Esophagus muscularis mucosa (tissue), 4 donors: ENCODE data around the gene FADS3. TPM values are rescaled to one million over a fixed set of nuclear protein-coding genes. Genes with fewer than 3 reads are reported as not detected.
A peak's percentile ranks its signal among the peaks of the same experiment; 100 is the strongest.

Source experiments
- DNase-seq: peaks from one replicate; pipeline ENCODE4 v3.0.0-alpha.2; 2017; ENCODE audit errors: extremely low spot score
- H3K27ac ChIP-seq, 4 donors: fragments of 200-600 bp; sonication (generic); replicated peaks in 1 of 4; 1 replicate in 3 of 4; 2 replicates in 1 of 4; pipeline ENCODE4 v1.5.1; 2016 to 2019; ENCODE audit warnings: mild to moderate bottlenecking in 1 of 4
- H3K27me3 ChIP-seq, 4 donors: fragments of 200-600 bp; sonication (generic); one replicate each; pipeline versions ENCODE4 v1.5.1 to v1.6.0; 2016 to 2019
- H3K36me3 ChIP-seq, 4 donors: fragments of 200-600 bp; sonication (generic); one replicate each; pipeline ENCODE4 v1.5.1; 2016 to 2019
- H3K4me1 ChIP-seq, 4 donors: fragments of 200-600 bp; sonication (generic); one replicate each; pipeline ENCODE4 v1.5.1; 2016 to 2019
- H3K4me3 ChIP-seq, 4 donors: fragments of 200-600 bp; sonication (generic); 1 replicate in 2 of 4; 2 replicates in 2 of 4; pipeline ENCODE4 v1.5.1; 2016 to 2019; ENCODE audit warnings: mild to moderate bottlenecking in 4 of 4, moderate library complexity in 1 of 4
- H3K9me3 ChIP-seq, 4 donors: fragments of 200-600 bp; sonication (generic); 1 replicate in 3 of 4; 2 replicates in 1 of 4; pipeline ENCODE4 v1.5.1; 2016 to 2019
- CTCF ChIP-seq, 3 experiments: fragments of 200-600 bp in 2 of 3; fragments of 450-650 bp in 1 of 3; sonication (generic) in 2 of 3; IDR thresholded peaks; one replicate each; pipeline ENCODE4 v1.5.1; 2017 to 2019; ENCODE audit warnings: antibody characterized with exemption in 3 of 3, mild to moderate bottlenecking in 2 of 3, moderate library complexity in 1 of 3
- EP300 ChIP-seq: sonication (generic); formaldehyde crosslinking; IDR thresholded peaks from one replicate; pipeline ENCODE4 v1.6.1; 2017; ENCODE audit warnings: antibody characterized with exemption
- POLR2A ChIP-seq: fragments of 450-650 bp; IDR thresholded peaks from one replicate; pipeline ENCODE4 v1.6.1; 2017; ENCODE audit warnings: antibody characterized with exemption, moderate library complexity, mild to moderate bottlenecking, low read depth
- POLR2AphosphoS5 ChIP-seq, 2 donors: sonication (generic); formaldehyde crosslinking; IDR thresholded peaks; one replicate each; pipeline ENCODE4 v1.6.1; 2017; ENCODE audit warnings: antibody characterized with exemption in 2 of 2
- WGBS: methylation state at CpG from one replicate; pipeline ENCODE4 v1.1.5; 2018; 5-methylcytosine and 5-hydroxymethylcytosine counted together
- intact Hi-C: fragments of 100-400 bp; cut with DNase I; formaldehyde crosslinking; loops from one replicate; pipeline ENCODE4 v1.15.1; 2023
- total RNA-seq, 4 donors: library from RNA; depleted of rRNA; stranded (reverse); fragments of >200 nt; gene quantifications; one replicate each; pipeline versions ENCODE4 v1.1.0 to v1.2.1, GENCODE V29; 2016

The FADS3 gene
- total RNA-seq, 4 donors from 2014 or later, result 42.4 to 103 (median 57.8) TPM

DNA sequence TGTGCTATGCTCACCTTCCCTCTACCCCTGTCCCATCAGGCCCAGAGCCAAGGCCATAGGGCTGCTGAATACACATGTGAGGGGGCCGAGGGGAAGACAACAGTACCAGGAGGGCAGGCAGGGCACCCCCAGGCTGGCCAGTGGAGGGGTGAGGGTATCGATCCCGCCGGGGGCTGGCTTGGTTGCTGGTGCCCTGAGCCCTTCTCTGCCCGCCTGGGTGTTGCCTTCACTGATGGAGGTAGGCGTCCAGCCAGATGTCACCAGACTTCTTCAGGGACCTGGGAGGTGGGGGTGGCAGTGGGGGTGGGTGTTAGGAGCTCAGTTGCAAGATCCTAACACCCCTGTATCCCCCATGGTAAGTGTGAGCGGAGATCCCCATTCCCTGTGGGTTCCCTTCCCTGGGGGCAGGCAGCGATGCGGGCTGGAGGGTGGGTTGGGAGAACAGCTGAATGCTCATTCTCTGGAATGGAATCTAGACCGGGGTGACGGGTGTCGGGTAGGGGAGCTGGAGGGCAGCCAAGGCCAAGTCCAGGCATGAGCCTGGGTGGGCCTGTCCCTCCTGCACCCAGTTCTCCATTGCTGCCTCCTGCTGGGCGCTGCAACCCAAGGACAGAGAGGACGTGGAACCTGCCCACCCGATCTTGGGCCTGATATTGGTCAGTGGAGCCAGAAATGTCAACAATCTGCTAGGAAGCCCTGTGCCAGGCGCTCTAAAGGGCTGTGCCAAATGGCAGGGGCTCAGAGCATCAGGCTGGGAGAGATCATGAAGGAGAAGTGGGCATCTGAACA, 17.6 kb downstream of the FADS3 start:
- Histone ChIP-seq H3K9me3 (no peaks in the 10 kb centered on the region), H3K27ac (no peak overlapping the region), H3K27me3 (no peaks in the 10 kb centered on the region), H3K36me3 (peaks cover 8 to 59% (median 40%) of the 10 kb centered on the region in 4 donors), H3K4me1 (peaks cover 10 to 29% (median 17%) of the 10 kb centered on the region in 4 donors), H3K4me3 (no peak overlapping the region)
- DNase-seq, result no peak
- no peak for TF ChIP-seq EP300
- TF ChIP-seq CTCF (IDR thresholded peaks at IDR 0.05), result no peak
- no peak for TF ChIP-seq POLR2A
- 90% methylated on average over 14 of the region's 16 CpGs for WGBS
- intact Hi-C loops, result loop anchor here (5.0 kb wide), 1 partner anchor 76 kb away; no protein-coding TSS in a partner anchor

DNA sequence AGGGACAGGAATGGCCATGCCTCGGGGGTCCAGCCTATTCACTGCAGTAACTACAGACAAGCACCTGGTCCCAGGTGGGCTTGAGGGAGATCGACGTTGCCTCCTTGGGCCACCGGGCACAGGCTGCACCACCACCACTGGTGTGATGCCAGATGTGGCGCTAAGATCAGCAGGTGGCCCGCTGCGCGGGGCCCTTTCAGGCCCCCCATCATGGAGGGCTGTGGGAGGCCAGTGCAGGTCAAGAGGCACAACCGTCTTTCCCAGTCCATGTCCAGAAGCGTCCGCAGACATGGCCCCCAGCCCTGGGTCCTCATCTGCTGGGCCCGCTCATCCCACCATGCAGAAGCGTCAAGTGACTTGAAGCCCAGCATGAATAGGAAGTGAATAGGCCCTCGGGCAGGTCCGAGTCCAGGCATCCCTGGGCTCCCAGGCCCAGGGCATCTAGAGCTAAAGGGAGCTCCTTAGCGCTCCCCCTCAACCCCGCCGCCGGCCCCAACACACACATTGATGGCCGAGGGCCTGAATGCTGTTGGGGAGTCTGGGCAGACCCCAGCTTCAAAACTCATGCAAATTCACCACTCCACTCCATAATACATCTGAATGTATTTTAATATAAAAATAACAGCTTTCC, 18.3 kb downstream of the FADS3 start:
- no peak for DNase-seq
- Histone ChIP-seq H3K27ac (no peak overlapping the region), H3K27me3 (no peaks in the 10 kb centered on the region), H3K4me1 (peaks cover 10 to 29% (median 17%) of the 10 kb centered on the region in 4 donors), H3K9me3 (no peaks in the 10 kb centered on the region), H3K36me3 (peaks cover 6 to 52% (median 32%) of the 10 kb centered on the region in 4 donors), H3K4me3 (no peak overlapping the region)
- intact Hi-C loops, result loop anchor here (5.0 kb wide), 1 partner anchor 76 kb away; no protein-coding TSS in a partner anchor
- 100% methylated on average over 5 of the region's 20 CpGs for WGBS
- TF ChIP-seq POLR2A, result no peak
- TF ChIP-seq EP300, result no peak
- TF ChIP-seq CTCF (IDR thresholded peaks at IDR 0.05), result no peak
- TF ChIP-seq POLR2AphosphoS5 (IDR thresholded peaks at IDR 0.05), result no peak

DNA sequence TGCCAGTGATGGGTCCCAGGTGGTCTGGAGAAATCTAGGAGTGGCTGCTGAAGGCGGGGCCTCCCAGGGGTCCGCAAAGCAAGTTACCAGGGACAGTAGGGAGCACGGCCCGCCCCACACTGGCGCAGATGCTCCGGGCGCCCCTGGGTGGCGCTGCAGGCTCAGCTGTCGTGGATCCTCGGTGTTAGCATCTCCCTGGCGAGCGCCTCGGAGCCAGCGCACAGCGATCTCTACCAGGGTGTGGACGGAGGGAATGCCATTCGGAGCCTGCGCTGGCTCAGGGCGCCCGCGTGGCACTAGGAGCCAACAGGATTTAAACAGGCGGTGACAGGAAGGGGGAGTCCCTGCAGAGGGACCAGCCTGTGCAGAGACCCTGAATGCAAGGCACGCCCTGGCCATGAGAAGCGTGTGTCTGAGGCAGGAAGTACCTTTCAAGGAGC, 20.2 kb downstream of the FADS3 start:
- H3K27me3 ChIP-seq, result no peaks in the 10 kb centered on the region
- H3K9me3 ChIP-seq, result no peaks in the 10 kb centered on the region
- intact Hi-C loops, result loop anchor here (5.0 kb wide), 1 partner anchor 74 kb away; no protein-coding TSS in a partner anchor
- peak; percentile 40 to 46 for TF ChIP-seq POLR2AphosphoS5 (IDR thresholded peaks at IDR 0.05)
- no peak for TF ChIP-seq EP300
- peak; percentile 87 to 96 (median 93) for TF ChIP-seq CTCF (IDR thresholded peaks at IDR 0.05)
- DNase-seq, result peak; percentile 95
- H3K27ac ChIP-seq, result peak overlapping the region in 3 of 4 donors; percentile 2 to 52 (median 35)
- H3K4me1 ChIP-seq, result peaks cover 10 to 29% (median 17%) of the 10 kb centered on the region in 4 donors
- H3K36me3 ChIP-seq, result peaks cover 2 to 46% (median 16%) of the 10 kb centered on the region in 4 donors
- 11% methylated on average over 10 of the region's 24 CpGs for WGBS
- peak overlapping the region in 2 of 4 donors; percentile 25 to 27 for H3K4me3 ChIP-seq

- intact Hi-C loops, result loop anchor here (5.0 kb wide), 1 partner anchor 73 kb away; no protein-coding TSS in a partner anchor
- no peaks in the 10 kb centered on the region for H3K9me3 ChIP-seq
- H3K36me3 ChIP-seq, result peaks cover 0 to 46% (median 13%) of the 10 kb centered on the region in 4 donors
- no peak overlapping the region for H3K4me3 ChIP-seq
- TF ChIP-seq CTCF (IDR thresholded peaks at IDR 0.05) (no peak), POLR2AphosphoS5 (IDR thresholded peaks at IDR 0.05) (no peak), EP300 (no peak), POLR2A (no peak)
- peak overlapping the region in 3 of 4 donors; percentile 2 to 52 (median 35) for H3K27ac ChIP-seq
- no peaks in the 10 kb centered on the region for H3K27me3 ChIP-seq
- DNase-seq, result no peak
- H3K4me1 ChIP-seq, result peaks cover 10 to 29% (median 17%) of the 10 kb centered on the region in 4 donors
- WGBS, result 47% methylated on average over 8 of the region's 10 CpGs
Observed at GRCh38 chr11:61870541-61871031, 20.8 kb downstream of the FADS3 start.
